HepG2 (cell line): ENCODE data around the gene TM4SF4. TPM values are rescaled to one million over a fixed set of nuclear protein-coding genes. Genes with fewer than 3 reads are reported as not detected.

Source experiments
- ATF3 ChIP-seq: sonication (generic); formaldehyde crosslinking; IDR thresholded peaks from 2 replicates; pipeline ENCODE4 v1.4.0; 2020; ENCODE audit warnings: missing genetic modification reagents
- CCDC6 ChIP-seq: sonication (generic); formaldehyde crosslinking; IDR thresholded peaks from 2 replicates; pipeline ENCODE4 v1.8.1; 2022; ENCODE audit warnings: mild to moderate bottlenecking, missing genetic modification reagents, moderate library complexity
- CENPBD1 ChIP-seq: sonication (generic); formaldehyde crosslinking; IDR thresholded peaks from 2 replicates; pipeline ENCODE4 v1.8.0; 2022; ENCODE audit warnings: missing genetic modification reagents, low read depth, mild to moderate bottlenecking, borderline replicate concordance
- ETV5 ChIP-seq: IDR thresholded peaks from 2 replicates; pipeline ENCODE4 v1.6.1; 2018; ENCODE audit warnings: missing biosample characterization, missing genetic modification reagents, inconsistent platforms, borderline replicate concordance
- NAIF1 ChIP-seq: sonication (generic); formaldehyde crosslinking; IDR thresholded peaks from 2 replicates; pipeline ENCODE4 v1.5.0; 2020; ENCODE audit warnings: mild to moderate bottlenecking, missing genetic modification reagents, borderline replicate concordance
- SP140L ChIP-seq: sonication (generic); formaldehyde crosslinking; IDR thresholded peaks from 2 replicates; pipeline ENCODE4 v1.4.0; 2020; ENCODE audit warnings: missing genetic modification reagents, borderline replicate concordance
- STAT6 ChIP-seq: sonication (generic); formaldehyde crosslinking; IDR thresholded peaks from 2 replicates; pipeline ENCODE4 v1.4.0; 2020; ENCODE audit warnings: missing genetic modification reagents, mild to moderate bottlenecking, borderline replicate concordance
- ZNF207 ChIP-seq: fragments of 450-650 bp; IDR thresholded peaks from 2 replicates; pipeline ENCODE4 v1.6.1; 2016; ENCODE audit warnings: antibody characterized with exemption, borderline replicate concordance
- ZNF263 ChIP-seq: sonication (generic); formaldehyde crosslinking; IDR thresholded peaks from 2 replicates; pipeline ENCODE4 v1.4.0; 2020; ENCODE audit warnings: missing genetic modification reagents
- ZNF354B ChIP-seq: sonication (generic); formaldehyde crosslinking; IDR thresholded peaks from 2 replicates; pipeline ENCODE4 v1.8.0; 2022; ENCODE audit warnings: mild to moderate bottlenecking, missing genetic modification reagents
- ZNF441 ChIP-seq: sonication (generic); formaldehyde crosslinking; IDR thresholded peaks from 2 replicates; pipeline ENCODE4 v1.7.0; 2021; ENCODE audit warnings: missing genetic modification reagents, borderline replicate concordance
- ZNF788 ChIP-seq: sonication (generic); formaldehyde crosslinking; IDR thresholded peaks from 2 replicates; pipeline ENCODE4 v1.5.0; 2020; ENCODE audit warnings: mild to moderate bottlenecking, missing genetic modification reagents, borderline replicate concordance
- polyA plus RNA-seq, 8 experiments: library from polyadenylated mRNA; depleted of rRNA in 3 of 8; stranded (reverse) in 7 of 8; unstranded in 1 of 8; fragments of >200 nt; fragmentation: Illumina TruSeq in 4 of 8; extraction: Trizol in 4 of 8; gene quantifications; 2 replicates each; pipeline versions ENCODE4 v1.2.1 to v1.2.3, GENCODE V29; 2011 to 2016; ENCODE audit warnings: low read depth in 4 of 8, missing spikeins in 1 of 8, mixed read lengths in 1 of 8; ENCODE audit not compliant: insufficient read depth in 1 of 8
- total RNA-seq, 5 experiments: library from RNA; depleted of rRNA; stranded (reverse); fragments of >200 nt; fragmentation: Illumina TruSeq; extraction: Trizol; gene quantifications; 2 replicates each; pipeline ENCODE4 v1.2.3, GENCODE V29; 2016; ENCODE audit warnings: low read depth in 1 of 5

Gene TM4SF4
- total and polyA plus RNA-seq, 2 of the 13 experiments (the other 11 are each of a cell fraction or from before 2014, with no cell fraction given) = 0.63 to 0.95 TPM

- TF ChIP-seq STAT6 (no peak), CCDC6 (CRISPR knock-in tag) (no peak), ZNF263 (no peak), ZNF788 (CRISPR knock-in tag) (no peak), CENPBD1 (CRISPR knock-in tag) (no peak), SP140L (CRISPR knock-in tag) (no peak), ZNF354B (CRISPR knock-in tag) (no peak), ATF3 (CRISPR knock-in tag) (no peak), ZNF441 (CRISPR knock-in tag) (no peak), ZNF207 (no peak), NAIF1 (CRISPR knock-in tag) (no peak), ETV5 (CRISPR knock-in tag) (no peak)
- TF ChIP-seq, all 625 proteins: peak for 0
These were observed 66.6 kb downstream of the TM4SF4 start (continued) for GRCh38 chr3:149541091-149541491.
